Glutamatergic neuron (in vitro differentiated cells): ENCODE results near the gene ARID1B. TPM values are rescaled to one million over a fixed set of nuclear protein-coding genes. Genes with fewer than 3 reads are reported as not detected.
A peak's percentile ranks its signal among the peaks of the same experiment; 100 is the strongest.

Experiments
- DNase-seq: peaks from one replicate; pipeline ENCODE4 v3.0.0; 2022
- H3K27ac Mint-ChIP-seq: one replicate; pipeline ENCODE4 v1.8.0; 2020; ENCODE audit warnings: mild to moderate bottlenecking, mixed read lengths, inconsistent platforms; ENCODE audit not compliant: unreplicated experiment
- H3K27me3 Mint-ChIP-seq: one replicate; pipeline ENCODE4 v1.8.0; 2020; ENCODE audit warnings: mild to moderate bottlenecking, moderate library complexity, mixed read lengths, inconsistent platforms; ENCODE audit not compliant: unreplicated experiment
- H3K36me3 Mint-ChIP-seq: one replicate; pipeline ENCODE4 v1.8.0; 2020; ENCODE audit warnings: mild to moderate bottlenecking, mixed read lengths, inconsistent platforms; ENCODE audit not compliant: unreplicated experiment
- H3K4me1 Mint-ChIP-seq: one replicate; pipeline ENCODE4 v1.8.0; 2020; ENCODE audit warnings: mild to moderate bottlenecking, low read depth, mixed read lengths, inconsistent platforms; ENCODE audit not compliant: unreplicated experiment
- H3K4me3 Mint-ChIP-seq: one replicate; pipeline ENCODE4 v1.8.0; 2020; ENCODE audit warnings: mild to moderate bottlenecking, mixed read lengths, inconsistent platforms; ENCODE audit not compliant: unreplicated experiment
- H3K9me3 Mint-ChIP-seq: one replicate; pipeline ENCODE4 v1.8.0; 2020; ENCODE audit warnings: mild to moderate bottlenecking, moderate library complexity, mixed read lengths, inconsistent platforms; ENCODE audit not compliant: unreplicated experiment
- CTCF ChIP-seq: fragments of 200-600 bp; sonication (generic); IDR thresholded peaks from one replicate; pipeline ENCODE4 v1.5.0; 2021; ENCODE audit not compliant: partially characterized antibody, unreplicated experiment
- total RNA-seq: library from RNA; stranded (reverse); fragmentation: NEBNext Ultra II Directional; extraction: Animal tissue kit (Norgen Biotek cat#: 25700); gene quantifications from one replicate; pipeline ENCODE4 v1.2.1, GENCODE V29; 2021; ENCODE audit not compliant: unreplicated experiment

ARID1B gene
- total RNA-seq, 1 donor from 2014 or later: 202 TPM

GRCh38 chr6:157047328-157047727 lies 270.1 kb downstream of the ARID1B start:
- TF ChIP-seq CTCF: no peak
- Mint-ChIP-seq H3K9me3 (no peaks in the 10 kb centered on the region), H3K4me3 (no peak overlapping the region), H3K27me3 (no peaks in the 10 kb centered on the region), H3K36me3 (no peaks in the 10 kb centered on the region), H3K4me1 (peaks cover 26% of the 10 kb centered on the region), H3K27ac (no peak overlapping the region)
- DNase-seq: no peak

- no peak overlapping the region for H3K4me3 Mint-ChIP-seq
- H3K27ac Mint-ChIP-seq: no peak overlapping the region
- no peaks in the 10 kb centered on the region for H3K27me3 Mint-ChIP-seq
- H3K4me1 Mint-ChIP-seq: peaks cover 28% of the 10 kb centered on the region
- DNase-seq: no peak
- no peaks in the 10 kb centered on the region for H3K9me3 Mint-ChIP-seq
- TF ChIP-seq CTCF: no peak
- no peaks in the 10 kb centered on the region for H3K36me3 Mint-ChIP-seq
Observed at GRCh38 chr6:157047951-157048350, 270.8 kb downstream of the ARID1B start.

GRCh38 chr6:157049133-157049532 lies 272.0 kb downstream of the ARID1B start:
- Mint-ChIP-seq H3K27me3 (no peaks in the 10 kb centered on the region), H3K4me1 (peaks cover 28% of the 10 kb centered on the region), H3K27ac (peak overlapping the region; percentile 64), H3K36me3 (no peaks in the 10 kb centered on the region), H3K4me3 (no peak overlapping the region), H3K9me3 (peaks cover 2% of the 10 kb centered on the region)
- no peak for DNase-seq
- TF ChIP-seq CTCF: no peak

GRCh38 chr6:157050537-157051265 lies 273.5 kb downstream of the ARID1B start:
- H3K4me3 Mint-ChIP-seq: peak overlapping the region; percentile 23
- H3K36me3 Mint-ChIP-seq: peaks cover 1% of the 10 kb centered on the region
- H3K27ac Mint-ChIP-seq: peak overlapping the region; percentile 4
- DNase-seq: no peak
- peaks cover 26% of the 10 kb centered on the region for H3K4me1 Mint-ChIP-seq
- H3K27me3 Mint-ChIP-seq: no peaks in the 10 kb centered on the region
- H3K9me3 Mint-ChIP-seq: peaks cover 2% of the 10 kb centered on the region
- TF ChIP-seq CTCF: no peak

GRCh38 chr6:157054531-157054979 lies 277.4 kb downstream of the ARID1B start:
- peaks cover 2% of the 10 kb centered on the region for H3K27me3 Mint-ChIP-seq
- no peak for TF ChIP-seq CTCF
- peaks cover 16% of the 10 kb centered on the region for H3K4me1 Mint-ChIP-seq
- DNase-seq: no peak
- H3K4me3 Mint-ChIP-seq: no peak overlapping the region
- H3K27ac Mint-ChIP-seq: no peak overlapping the region
- peaks cover 3% of the 10 kb centered on the region for H3K9me3 Mint-ChIP-seq
- H3K36me3 Mint-ChIP-seq: peaks cover 6% of the 10 kb centered on the region
